ENCODE measurements around the gene PHOSPHO1.
"Not testable (repeated sequence)": the region's sequence is repeated elsewhere in the genome, so short reads cannot be mapped to it uniquely, and the experiment has no call there.

Gene PHOSPHO1

GRCh38 chr17:49267912-49268311 lies 37.3 kb upstream of the PHOSPHO1 start:
- no peak for TF ChIP-seq CTCF (IDR thresholded peaks at IDR 0.05; ENCODE audit: low read length, missing control alignments)
- no peak for DNase-seq (ENCODE audit: low read depth)
- no peak overlapping the region for H3K4me3 ChIP-seq (replicated peaks; ENCODE audit: low read depth, low read length)

- DNase-seq (ENCODE audit: low read depth), result no peak
- TF ChIP-seq CTCF (IDR thresholded peaks at IDR 0.05; ENCODE audit: low read length, missing control alignments), result no peak
- no peak overlapping the region for H3K4me3 ChIP-seq (replicated peaks; ENCODE audit: low read depth, low read length)
Measured at GRCh38 chr17:49266233-49266632, 35.6 kb upstream of the PHOSPHO1 start.

GRCh38 chr17:49261540-49261939 lies 31.0 kb upstream of the PHOSPHO1 start:
- H3K4me3 ChIP-seq (replicated peaks; ENCODE audit: low read depth, low read length); DNase-seq (ENCODE audit: low read depth): not testable (repeated sequence)

- TF ChIP-seq CTCF (IDR thresholded peaks at IDR 0.05; ENCODE audit: low read length, missing control alignments), result no peak
- no peak for DNase-seq (ENCODE audit: low read depth)
- H3K4me3 ChIP-seq (replicated peaks; ENCODE audit: low read depth, low read length), result peak overlapping the region; percentile 49
Measured at GRCh38 chr17:49260817-49261291, 30.3 kb upstream of the PHOSPHO1 start.

- no peak for TF ChIP-seq CTCF (IDR thresholded peaks at IDR 0.05; ENCODE audit: low read length, missing control alignments)
- DNase-seq (ENCODE audit: low read depth), result peak; percentile 81
- H3K4me3 ChIP-seq (replicated peaks; ENCODE audit: low read depth, low read length), result peak overlapping the region; percentile 49
Measured at GRCh38 chr17:49260011-49260816, 29.6 kb upstream of the PHOSPHO1 start.

GRCh38 chr17:49259663-49260010 lies 29.1 kb upstream of the PHOSPHO1 start:
- DNase-seq (ENCODE audit: low read depth), result no peak
- no peak for TF ChIP-seq CTCF (IDR thresholded peaks at IDR 0.05; ENCODE audit: low read length, missing control alignments)
- H3K4me3 ChIP-seq (replicated peaks; ENCODE audit: low read depth, low read length), result peak overlapping the region; percentile 49

- no peak for DNase-seq (ENCODE audit: low read depth)
- no peak overlapping the region for H3K4me3 ChIP-seq (replicated peaks; ENCODE audit: low read depth, low read length)
- TF ChIP-seq CTCF (IDR thresholded peaks at IDR 0.05; ENCODE audit: low read length, missing control alignments), result no peak
Measured at GRCh38 chr17:49258394-49258793, 27.8 kb upstream of the PHOSPHO1 start.

Measured in fibroblast of pulmonary artery (primary cell).